HUES6 (cell line): Measurements from ENCODE around the gene WARS2.
"Not testable (repeated sequence)": the region's sequence is repeated elsewhere in the genome, so short reads cannot be mapped to it uniquely, and the experiment has no call there.

Experiments
- H3K27ac ChIP-seq: 2 replicates; pipeline ENCODE4 v1.7.0; 2013; ENCODE audit warnings: low read depth, mild to moderate bottlenecking, low read length, inconsistent platforms
- H3K27me3 ChIP-seq: 2 replicates; pipeline ENCODE4 v1.6.1; 2013; ENCODE audit warnings: low read length; ENCODE audit not compliant: control insufficient read depth, insufficient read depth
- H3K36me3 ChIP-seq: 2 replicates; pipeline ENCODE4 v1.6.1; 2013; ENCODE audit warnings: low read length; ENCODE audit not compliant: control insufficient read depth, insufficient read depth
- H3K4me1 ChIP-seq: 2 replicates; pipeline ENCODE4 v1.6.1; 2013; ENCODE audit warnings: low read length; ENCODE audit not compliant: control insufficient read depth, insufficient read depth
- H3K4me3 ChIP-seq: 2 replicates; pipeline ENCODE4 v1.5.1; 2013; ENCODE audit warnings: low read depth, low read length
- H3K9ac ChIP-seq: one replicate; pipeline ENCODE4 v1.6.1; 2013; ENCODE audit warnings: mild to moderate bottlenecking, low read length
- H3K9me3 ChIP-seq: 2 replicates; pipeline ENCODE4 v1.6.1; 2013; ENCODE audit warnings: low read depth, low read length; ENCODE audit not compliant: control insufficient read depth, insufficient read depth

WARS2 gene

GRCh38 chr1:119140177-119141019 lies at the start of gene WARS2:
WARS2 (minus strand) TSS chr1:119140653; CDS start chr1:119140644, 9 bp downstream.
- no peaks in the 10 kb centered on the region for H3K9me3 ChIP-seq
- H3K9ac ChIP-seq: peak within 1 kb of the TSS; percentile 91
- no peaks in the 10 kb centered on the region for H3K36me3 ChIP-seq
- peak within 1 kb of the TSS; percentile 89 for H3K27ac ChIP-seq
- peak within 1 kb of the TSS; percentile 73 for H3K4me3 ChIP-seq
- H3K27me3 ChIP-seq: no peaks in the 10 kb centered on the region
- H3K4me1 ChIP-seq: peaks cover 4% of the 10 kb centered on the region

GRCh38 chr1:119188926-119189325 lies 48.5 kb upstream of the WARS2 start:
- H3K4me3 ChIP-seq: no peak overlapping the region
- H3K9ac ChIP-seq: no peak overlapping the region
- H3K27ac ChIP-seq: no peak overlapping the region
- H3K27me3 ChIP-seq: no peaks in the 10 kb centered on the region
- H3K4me1 ChIP-seq: no peaks in the 10 kb centered on the region
- H3K9me3 ChIP-seq: 0 out of 2 replicates have a peak, but pooled peaks cover 2% of the 10 kb centered on the region
- H3K36me3 ChIP-seq: no peaks in the 10 kb centered on the region

- H3K9me3 ChIP-seq: 0 out of 2 replicates have a peak, but pooled peaks cover 2% of the 10 kb centered on the region
- H3K4me1 ChIP-seq: no peaks in the 10 kb centered on the region
- H3K9ac ChIP-seq: no peak overlapping the region
- no peaks in the 10 kb centered on the region for H3K27me3 ChIP-seq
- H3K4me3 ChIP-seq: no peak overlapping the region
- H3K36me3 ChIP-seq: no peaks in the 10 kb centered on the region
- H3K27ac ChIP-seq: no peak overlapping the region
Measured at GRCh38 chr1:119187416-119187815, 47.0 kb upstream of the WARS2 start.

- no peaks in the 10 kb centered on the region for H3K27me3 ChIP-seq
- H3K9me3 ChIP-seq: 0 out of 2 replicates have a peak, but pooled peaks cover 2% of the 10 kb centered on the region
- no peaks in the 10 kb centered on the region for H3K36me3 ChIP-seq
- H3K27ac ChIP-seq: no peak overlapping the region
- H3K4me3 ChIP-seq: no peak overlapping the region
- H3K4me1 ChIP-seq: no peaks in the 10 kb centered on the region
- no peak overlapping the region for H3K9ac ChIP-seq
Measured at GRCh38 chr1:119186471-119186870, 46.0 kb upstream of the WARS2 start.

- Histone ChIP-seq H3K4me1 (no peaks in the 10 kb centered on the region), H3K9ac (no peak overlapping the region), H3K36me3 (no peaks in the 10 kb centered on the region), H3K4me3 (no peak overlapping the region), H3K9me3 (0 out of 2 replicates have a peak, but pooled peaks cover 2% of the 10 kb centered on the region), H3K27ac (no peak overlapping the region), H3K27me3 (no peaks in the 10 kb centered on the region)
Measured at GRCh38 chr1:119184972-119185371, 44.5 kb upstream of the WARS2 start.

- H3K4me3 ChIP-seq: no peak overlapping the region
- H3K36me3 ChIP-seq: peaks cover 3% of the 10 kb centered on the region; the same call in 1 of the 2 replicates
- H3K9ac ChIP-seq: no peak overlapping the region
- 0 out of 2 replicates have a peak, but pooled peaks cover 8% of the 10 kb centered on the region for H3K9me3 ChIP-seq
- H3K27ac ChIP-seq: no peak overlapping the region
- no peaks in the 10 kb centered on the region for H3K27me3 ChIP-seq
- no peaks in the 10 kb centered on the region for H3K4me1 ChIP-seq
Measured at GRCh38 chr1:119181218-119181617, 40.8 kb upstream of the WARS2 start.

GRCh38 chr1:119179051-119179450 lies 38.6 kb upstream of the WARS2 start:
- Histone ChIP-seq H3K9ac (no peak overlapping the region), H3K27ac (no peak overlapping the region), H3K9me3 (0 out of 2 replicates have a peak, but pooled peaks cover 8% of the 10 kb centered on the region), H3K4me3 (no peak overlapping the region), H3K27me3 (no peaks in the 10 kb centered on the region), H3K36me3 (peaks cover 3% of the 10 kb centered on the region; the same call in 1 of the 2 replicates), H3K4me1 (no peaks in the 10 kb centered on the region)

- not testable (repeated sequence) for H3K4me3 ChIP-seq, H3K36me3 ChIP-seq, H3K9ac ChIP-seq, H3K4me1 ChIP-seq, H3K27ac ChIP-seq, H3K27me3 ChIP-seq, H3K9me3 ChIP-seq
Measured at GRCh38 chr1:119172927-119173326, 32.5 kb upstream of the WARS2 start.

- H3K27me3 ChIP-seq, H3K4me1 ChIP-seq, H3K27ac ChIP-seq, H3K9me3 ChIP-seq, H3K36me3 ChIP-seq, H3K4me3 ChIP-seq, H3K9ac ChIP-seq: not testable (repeated sequence)
Measured at GRCh38 chr1:119171381-119172010, 31.0 kb upstream of the WARS2 start.

- Histone ChIP-seq H3K9ac (no peak overlapping the region), H3K36me3 (peaks cover 16% of the 10 kb centered on the region), H3K27ac (no peak overlapping the region), H3K4me3 (no peak overlapping the region), H3K9me3 (peaks cover 5% of the 10 kb centered on the region; the same call in 1 of the 2 replicates), H3K27me3 (no peaks in the 10 kb centered on the region), H3K4me1 (no peaks in the 10 kb centered on the region)
Measured at GRCh38 chr1:119163396-119163795, 22.9 kb upstream of the WARS2 start.

GRCh38 chr1:119160866-119161265 lies 20.4 kb upstream of the WARS2 start:
- H3K27ac ChIP-seq: no peak overlapping the region
- H3K9me3 ChIP-seq: peaks cover 11% of the 10 kb centered on the region
- no peaks in the 10 kb centered on the region for H3K27me3 ChIP-seq
- peaks cover 27% of the 10 kb centered on the region for H3K36me3 ChIP-seq
- no peaks in the 10 kb centered on the region for H3K4me1 ChIP-seq
- H3K4me3 ChIP-seq: no peak overlapping the region
- no peak overlapping the region for H3K9ac ChIP-seq
